Ascending aorta (tissue), 2 donors: ENCODE results near the gene CD1D. TPM values are rescaled to one million over a fixed set of nuclear protein-coding genes. Genes with fewer than 3 reads are reported as not detected.
"Not testable (repeated sequence)": the region's sequence is repeated elsewhere in the genome, so short reads cannot be mapped to it uniquely, and the experiment has no call there.

Source experiments
- DNase-seq, 2 donors: peaks; one replicate each; pipeline ENCODE4 v3.0.0-alpha.2; 2019; ENCODE audit warnings: low spot score in 2 of 2
- H3K27ac ChIP-seq, 2 donors: fragments of 200-600 bp; sonication (generic); one replicate each; pipeline ENCODE4 v1.5.1; 2016 to 2017; ENCODE audit warnings: mild to moderate bottlenecking in 1 of 2
- H3K27me3 ChIP-seq: fragments of 200-600 bp; sonication (generic); one replicate; pipeline ENCODE4 v1.5.1; 2017
- H3K36me3 ChIP-seq, 2 donors: fragments of 200-600 bp; sonication (generic); one replicate each; pipeline ENCODE4 v1.5.1; 2016
- H3K4me1 ChIP-seq, 2 donors: fragments of 200-600 bp; sonication (generic); one replicate each; pipeline ENCODE4 v1.5.1; 2016 to 2017; ENCODE audit warnings: mild to moderate bottlenecking in 1 of 2
- H3K4me3 ChIP-seq, 2 donors: fragments of 200-600 bp; sonication (generic); one replicate each; pipeline ENCODE4 v1.5.1; 2016 to 2017; ENCODE audit warnings: mild to moderate bottlenecking in 1 of 2
- H3K9me3 ChIP-seq, 2 donors: fragments of 200-600 bp; sonication (generic); one replicate each; pipeline ENCODE4 v1.5.1; 2016
- intact Hi-C: fragments of 100-400 bp; cut with DNase I; formaldehyde crosslinking; loops from one replicate; pipeline ENCODE4 v1.15.1; 2023
- total RNA-seq: library from RNA; depleted of rRNA; stranded (reverse); fragments of >200 nt; gene quantifications from one replicate; pipeline ENCODE4 v1.1.0, GENCODE V29; 2016
- TF ChIP-seq, protein P1 (sequence below), 3 experiments: fragments of 200-600 bp in 2 of 3; fragments of 450-650 bp in 1 of 3; sonication (generic) in 2 of 3; IDR thresholded peaks; one replicate each; pipeline ENCODE4 v1.5.1; 2016 to 2019; ENCODE audit warnings: antibody characterized with exemption in 3 of 3, mild to moderate bottlenecking in 1 of 3, moderate library complexity in 1 of 3

Gene CD1D
- total RNA-seq, 1 donor from 2014 or later, result not detected

DNA sequence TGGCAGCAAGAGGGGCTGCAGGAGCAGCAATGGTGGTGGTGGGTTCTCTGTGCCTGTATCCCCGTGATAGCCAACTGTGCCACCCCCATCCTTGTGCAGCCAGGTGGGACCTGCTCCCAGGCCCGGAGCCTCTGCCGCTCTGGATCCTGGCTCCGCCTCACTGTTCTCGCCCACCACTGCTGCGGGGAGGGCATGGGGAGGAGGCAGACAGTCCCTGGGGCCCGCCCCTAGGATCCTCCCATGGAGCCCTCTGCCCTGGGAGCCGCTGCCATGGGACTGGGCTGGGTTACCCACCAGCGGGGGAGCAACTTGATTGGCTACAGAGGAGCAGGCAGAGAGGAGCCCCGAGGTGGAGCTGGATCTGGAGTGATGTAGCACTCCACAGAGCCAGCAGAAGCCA is 31.6 kb downstream of the CD1D start:
- Histone ChIP-seq H3K27ac (no peak overlapping the region), H3K4me3 (no peak overlapping the region), H3K9me3 (no peaks in the 10 kb centered on the region), H3K27me3 (no peaks in the 10 kb centered on the region), H3K4me1 (no peaks in the 10 kb centered on the region), H3K36me3 (no peaks in the 10 kb centered on the region)
- intact Hi-C loops, result no loop called here
- TF ChIP-seq, protein P1, sequence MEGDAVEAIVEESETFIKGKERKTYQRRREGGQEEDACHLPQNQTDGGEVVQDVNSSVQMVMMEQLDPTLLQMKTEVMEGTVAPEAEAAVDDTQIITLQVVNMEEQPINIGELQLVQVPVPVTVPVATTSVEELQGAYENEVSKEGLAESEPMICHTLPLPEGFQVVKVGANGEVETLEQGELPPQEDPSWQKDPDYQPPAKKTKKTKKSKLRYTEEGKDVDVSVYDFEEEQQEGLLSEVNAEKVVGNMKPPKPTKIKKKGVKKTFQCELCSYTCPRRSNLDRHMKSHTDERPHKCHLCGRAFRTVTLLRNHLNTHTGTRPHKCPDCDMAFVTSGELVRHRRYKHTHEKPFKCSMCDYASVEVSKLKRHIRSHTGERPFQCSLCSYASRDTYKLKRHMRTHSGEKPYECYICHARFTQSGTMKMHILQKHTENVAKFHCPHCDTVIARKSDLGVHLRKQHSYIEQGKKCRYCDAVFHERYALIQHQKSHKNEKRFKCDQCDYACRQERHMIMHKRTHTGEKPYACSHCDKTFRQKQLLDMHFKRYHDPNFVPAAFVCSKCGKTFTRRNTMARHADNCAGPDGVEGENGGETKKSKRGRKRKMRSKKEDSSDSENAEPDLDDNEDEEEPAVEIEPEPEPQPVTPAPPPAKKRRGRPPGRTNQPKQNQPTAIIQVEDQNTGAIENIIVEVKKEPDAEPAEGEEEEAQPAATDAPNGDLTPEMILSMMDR (IDR thresholded peaks at IDR 0.05), result no peak
- no peak for DNase-seq

DNA sequence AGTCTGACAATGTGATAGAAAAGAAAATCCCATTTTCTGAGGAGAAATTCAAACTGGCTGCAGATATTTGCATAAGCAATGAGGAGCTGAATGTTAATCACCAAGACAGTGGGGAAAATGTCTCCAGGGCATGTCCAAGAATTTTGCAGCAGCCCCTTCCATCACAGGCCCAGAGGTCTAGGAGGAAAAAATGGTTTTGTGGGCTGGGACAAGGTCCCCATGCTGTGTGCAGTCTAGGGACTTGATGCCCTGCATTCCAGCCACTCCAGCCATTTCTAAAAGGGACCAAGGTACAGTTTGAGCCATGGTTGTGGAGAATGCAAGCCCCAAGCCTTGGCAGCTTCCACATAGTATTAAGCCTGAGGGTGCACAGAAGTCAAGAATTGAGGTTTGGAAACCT is 42.8 kb downstream of the CD1D start:
- H3K27ac ChIP-seq, H3K4me3 ChIP-seq, H3K27me3 ChIP-seq, H3K36me3 ChIP-seq, intact Hi-C loops, H3K4me1 ChIP-seq, DNase-seq, H3K9me3 ChIP-seq: not testable (repeated sequence)

DNA sequence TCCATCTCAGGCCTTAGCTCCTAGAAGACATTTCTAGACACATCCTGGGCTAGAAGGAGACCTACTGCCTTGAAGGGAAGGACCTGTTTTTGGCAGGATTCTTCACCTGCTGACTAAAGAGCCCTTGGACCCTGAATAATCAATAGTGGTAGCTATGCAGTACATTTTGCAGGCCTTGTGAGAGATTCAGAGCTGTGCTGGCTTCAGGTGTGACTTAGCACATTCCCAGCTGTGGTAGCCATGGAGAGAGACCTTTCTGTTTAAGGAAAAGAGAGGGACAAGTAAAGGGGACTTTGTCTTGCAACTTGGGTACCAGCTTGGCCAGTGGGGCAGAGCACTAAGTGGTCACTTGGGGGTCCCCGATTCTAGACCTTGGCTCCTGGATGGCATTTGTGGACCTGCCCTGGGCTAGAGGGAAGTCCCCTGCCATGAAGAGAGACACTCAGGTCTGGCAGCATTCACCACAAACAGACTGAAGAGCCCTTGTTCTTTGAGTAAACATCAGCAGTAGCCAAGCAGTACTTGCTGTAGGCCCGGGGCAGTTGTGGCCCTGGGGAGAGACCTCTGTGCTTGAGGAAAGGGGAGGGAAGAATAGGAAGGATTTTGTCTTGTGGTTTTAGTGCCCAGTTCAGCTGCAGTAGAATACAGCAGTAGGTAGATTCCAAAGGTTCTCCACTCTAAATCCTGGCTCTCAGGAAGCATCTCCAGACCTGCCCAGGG is 47.4 kb downstream of the CD1D start:
- TF ChIP-seq, protein P1 (IDR thresholded peaks at IDR 0.05), result no peak
- no peaks in the 10 kb centered on the region for H3K9me3 ChIP-seq
- intact Hi-C loops, result no loop called here
- no peaks in the 10 kb centered on the region for H3K4me1 ChIP-seq
- H3K4me3 ChIP-seq, result no peak overlapping the region
- H3K27ac ChIP-seq, result no peak overlapping the region
- no peaks in the 10 kb centered on the region for H3K36me3 ChIP-seq
- DNase-seq, result no peak
- H3K27me3 ChIP-seq, result no peaks in the 10 kb centered on the region

Other genes with a start within 250 kb of the CD1D start
- 114 TPM for gene KIRREL1, start 187.2 kb upstream of the CD1D start, total RNA-seq
- gene CD1A, start 73.5 kb downstream of the CD1D start, total RNA-seq, result not detected
- gene CD1C, start 109.0 kb downstream of the CD1D start, total RNA-seq, result not detected
- gene CD1B, start 150.6 kb downstream of the CD1D start, total RNA-seq, result not detected
- not detected for gene CD1E, start 173.0 kb downstream of the CD1D start, total RNA-seq
- gene OR10T2, start 218.6 kb downstream of the CD1D start, total RNA-seq, result not detected
- gene OR10K2, start 245.3 kb downstream of the CD1D start, total RNA-seq, result not detected